OCI-LY3 (cell line): ENCODE results near the gene CEMIP2.

ENCODE experiments used
- H2AFZ ChIP-seq: fragments of 200-600, 300-600 bp; shearing (Covaris generic); 2 replicates; pipeline ENCODE4 v1.6.0; 2014; ENCODE audit warnings: antibody characterized with exemption, low read depth, low read length
- H3K27ac ChIP-seq: fragments of 200-600, 300-600 bp; sonication (generic); 2 replicates; pipeline ENCODE4 v1.5.1; 2014; ENCODE audit warnings: mild to moderate bottlenecking, low read length, moderate library complexity, mixed read lengths
- H3K27me3 ChIP-seq: fragments of 200-600, 300-600 bp; sonication (generic); 2 replicates; pipeline ENCODE4 v1.6.1; 2014; ENCODE audit warnings: low read depth, low read length, mixed read lengths
- H3K36me3 ChIP-seq: fragments of 200-600, 300-600 bp; sonication (generic); replicated peaks from 2 replicates; pipeline ENCODE3; 2014; ENCODE audit warnings: low read depth, low read length, mixed read lengths
- H3K4me1 ChIP-seq: fragments of 300-600, 200-600 bp; sonication (generic); 2 replicates; pipeline ENCODE4 v1.6.1; 2014; ENCODE audit warnings: low read length, mixed read lengths
- H3K4me2 ChIP-seq: fragments of 200-600, 300-600 bp; sonication (generic); 2 replicates; pipeline ENCODE4 v1.6.1; 2014; ENCODE audit warnings: low read length, mixed read lengths
- H3K4me3 ChIP-seq: fragments of 300-600, 200-600 bp; sonication (generic); 2 replicates; pipeline ENCODE4 v1.5.1; 2014; ENCODE audit warnings: antibody characterized with exemption, mild to moderate bottlenecking, low read length, moderate library complexity
- H3K79me2 ChIP-seq: fragments of 300-600, 200-600 bp; shearing (Covaris generic); 2 replicates; pipeline ENCODE4 v1.6.1; 2014; ENCODE audit warnings: mild to moderate bottlenecking, low read length, mixed read lengths
- H3K9ac ChIP-seq: fragments of 300-600, 200-600 bp; shearing (Covaris generic); 2 replicates; pipeline ENCODE4 v1.6.0; 2014; ENCODE audit warnings: mild to moderate bottlenecking, low read length, moderate library complexity
- H3K9me3 ChIP-seq: fragments of 200-600, 300-600 bp; shearing (Covaris generic); 2 replicates; pipeline ENCODE4 v1.6.1; 2014; ENCODE audit warnings: low read length, mixed read lengths; ENCODE audit not compliant: insufficient read depth
- H4K20me1 ChIP-seq: fragments of 200-600, 300-600 bp; sonication (generic); 2 replicates; pipeline ENCODE4 v1.6.1; 2016; ENCODE audit warnings: low read length, mixed read lengths; ENCODE audit not compliant: insufficient read depth
- CTCF ChIP-seq: fragments of 200-600, 300-600 bp; sonication (generic); IDR thresholded peaks from 2 replicates; pipeline ENCODE4 v1.5.1; 2014; ENCODE audit warnings: antibody characterized with exemption, low read length, low read depth
- EZH2phosphoT487 ChIP-seq: fragments of 200-600 bp; shearing (Covaris generic); IDR thresholded peaks from 2 replicates; pipeline ENCODE4 v1.6.1; 2018; ENCODE audit warnings: antibody characterized with exemption, mixed run types, low read depth

CEMIP2 gene, protein sequence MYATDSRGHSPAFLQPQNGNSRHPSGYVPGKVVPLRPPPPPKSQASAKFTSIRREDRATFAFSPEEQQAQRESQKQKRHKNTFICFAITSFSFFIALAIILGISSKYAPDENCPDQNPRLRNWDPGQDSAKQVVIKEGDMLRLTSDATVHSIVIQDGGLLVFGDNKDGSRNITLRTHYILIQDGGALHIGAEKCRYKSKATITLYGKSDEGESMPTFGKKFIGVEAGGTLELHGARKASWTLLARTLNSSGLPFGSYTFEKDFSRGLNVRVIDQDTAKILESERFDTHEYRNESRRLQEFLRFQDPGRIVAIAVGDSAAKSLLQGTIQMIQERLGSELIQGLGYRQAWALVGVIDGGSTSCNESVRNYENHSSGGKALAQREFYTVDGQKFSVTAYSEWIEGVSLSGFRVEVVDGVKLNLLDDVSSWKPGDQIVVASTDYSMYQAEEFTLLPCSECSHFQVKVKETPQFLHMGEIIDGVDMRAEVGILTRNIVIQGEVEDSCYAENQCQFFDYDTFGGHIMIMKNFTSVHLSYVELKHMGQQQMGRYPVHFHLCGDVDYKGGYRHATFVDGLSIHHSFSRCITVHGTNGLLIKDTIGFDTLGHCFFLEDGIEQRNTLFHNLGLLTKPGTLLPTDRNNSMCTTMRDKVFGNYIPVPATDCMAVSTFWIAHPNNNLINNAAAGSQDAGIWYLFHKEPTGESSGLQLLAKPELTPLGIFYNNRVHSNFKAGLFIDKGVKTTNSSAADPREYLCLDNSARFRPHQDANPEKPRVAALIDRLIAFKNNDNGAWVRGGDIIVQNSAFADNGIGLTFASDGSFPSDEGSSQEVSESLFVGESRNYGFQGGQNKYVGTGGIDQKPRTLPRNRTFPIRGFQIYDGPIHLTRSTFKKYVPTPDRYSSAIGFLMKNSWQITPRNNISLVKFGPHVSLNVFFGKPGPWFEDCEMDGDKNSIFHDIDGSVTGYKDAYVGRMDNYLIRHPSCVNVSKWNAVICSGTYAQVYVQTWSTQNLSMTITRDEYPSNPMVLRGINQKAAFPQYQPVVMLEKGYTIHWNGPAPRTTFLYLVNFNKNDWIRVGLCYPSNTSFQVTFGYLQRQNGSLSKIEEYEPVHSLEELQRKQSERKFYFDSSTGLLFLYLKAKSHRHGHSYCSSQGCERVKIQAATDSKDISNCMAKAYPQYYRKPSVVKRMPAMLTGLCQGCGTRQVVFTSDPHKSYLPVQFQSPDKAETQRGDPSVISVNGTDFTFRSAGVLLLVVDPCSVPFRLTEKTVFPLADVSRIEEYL (N-terminal part only)

DNA sequence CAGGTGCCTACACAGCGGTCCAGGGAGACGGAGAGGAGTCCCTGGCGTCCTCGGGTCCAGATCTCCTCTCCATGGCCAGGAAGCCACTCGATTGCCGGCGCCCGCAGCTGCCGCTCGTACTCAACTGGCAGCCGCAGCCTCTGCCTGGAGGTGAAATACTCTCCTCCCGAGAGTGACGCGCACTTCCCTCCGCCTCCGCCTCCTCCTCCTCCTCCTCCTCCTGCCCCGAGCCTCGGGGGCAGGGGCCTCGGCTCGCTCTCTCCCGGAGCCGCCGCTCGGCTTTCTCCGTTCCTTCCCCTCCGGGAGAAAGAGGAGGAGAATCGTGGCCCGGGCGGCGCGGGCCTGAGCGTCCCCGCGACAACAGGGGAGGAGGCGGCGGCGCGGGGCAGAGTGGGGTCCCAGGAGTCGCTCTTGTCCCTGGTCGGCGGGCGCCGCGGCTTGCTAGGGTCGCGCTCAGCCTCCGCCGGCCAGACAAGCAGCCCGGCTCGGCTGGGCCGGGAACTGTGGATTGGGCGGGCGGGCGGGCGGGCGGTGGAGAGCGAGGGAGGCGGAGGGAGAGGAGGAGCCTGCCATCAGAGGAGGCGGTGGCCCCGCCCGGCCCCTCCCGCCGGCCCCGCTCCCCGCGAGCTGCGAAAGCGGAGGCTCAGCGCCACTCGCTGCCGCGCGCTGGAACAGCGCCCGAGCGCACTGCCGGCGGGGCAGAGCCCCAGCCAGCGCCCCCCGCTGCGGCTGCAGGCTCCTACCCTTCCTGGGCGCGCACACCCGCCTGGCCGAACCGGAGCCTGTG lies at the start of gene CEMIP2:
CEMIP2 (minus strand) TSS at position 126 of the 787 bp plus-strand sequence. CDS start 18,140 bp downstream, outside the sequence.
- H3K27ac ChIP-seq = no peak within 1 kb of the TSS
- H3K9me3 ChIP-seq = no peaks in the 10 kb centered on the region
- peaks cover 17% of the 10 kb centered on the region for H3K4me1 ChIP-seq
- H3K27me3 ChIP-seq = peaks cover 38% of the 10 kb centered on the region
- H4K20me1 ChIP-seq = no peaks in the 10 kb centered on the region; the same call in 1 of the 2 replicates
- peak within 1 kb of the TSS; percentile 69 for H3K9ac ChIP-seq
- peak within 1 kb of the TSS; percentile 99 for H3K4me2 ChIP-seq
- no peaks in the 10 kb centered on the region for H3K36me3 ChIP-seq
- TF ChIP-seq EZH2phosphoT487 (no peak), CTCF (peak; percentile 48)
- peak within 1 kb of the TSS; percentile 92; the same call in 1 of the 2 replicates for H2AFZ ChIP-seq
- H3K79me2 ChIP-seq = no peaks in the 10 kb centered on the region
- peak within 1 kb of the TSS; percentile 93 for H3K4me3 ChIP-seq

DNA sequence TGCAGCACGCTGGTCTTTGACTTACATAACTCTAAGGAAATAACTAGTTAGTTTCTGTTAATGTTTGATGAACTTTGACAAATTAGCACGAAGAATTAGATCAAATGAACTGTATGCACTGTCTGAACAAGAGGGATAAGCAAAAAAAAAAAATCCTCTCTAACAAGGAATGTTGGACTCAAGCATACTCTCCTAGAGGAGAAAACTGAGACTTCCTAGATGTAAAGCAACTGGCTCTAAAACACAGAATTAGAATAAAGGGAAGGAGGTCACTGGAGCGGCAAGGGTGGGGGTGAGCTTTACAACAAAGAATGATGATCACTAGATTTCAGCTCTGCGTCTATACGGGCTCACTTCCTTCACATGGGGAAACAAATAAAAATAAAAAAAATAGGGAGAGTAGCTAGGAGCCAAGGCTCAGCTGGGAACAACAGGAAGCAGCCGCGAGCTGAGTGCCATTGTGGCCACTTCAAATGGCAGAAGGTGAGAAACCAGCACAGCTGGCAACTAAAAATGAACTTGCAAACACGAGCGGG lies 48.7 kb upstream of the CEMIP2 start:
- no peaks in the 10 kb centered on the region for H3K9me3 ChIP-seq
- no peak for TF ChIP-seq EZH2phosphoT487
- no peak for TF ChIP-seq CTCF
- H3K27ac ChIP-seq = no peak overlapping the region
- no peaks in the 10 kb centered on the region for H3K79me2 ChIP-seq
- peaks cover 15% of the 10 kb centered on the region; the same call in 1 of the 2 replicates for H3K27me3 ChIP-seq
- no peak overlapping the region for H3K4me3 ChIP-seq
- H3K4me2 ChIP-seq = no peak overlapping the region
- no peaks in the 10 kb centered on the region for H3K36me3 ChIP-seq
- H2AFZ ChIP-seq = no peak overlapping the region
- no peaks in the 10 kb centered on the region for H4K20me1 ChIP-seq
- no peaks in the 10 kb centered on the region for H3K4me1 ChIP-seq
- no peak overlapping the region for H3K9ac ChIP-seq

DNA sequence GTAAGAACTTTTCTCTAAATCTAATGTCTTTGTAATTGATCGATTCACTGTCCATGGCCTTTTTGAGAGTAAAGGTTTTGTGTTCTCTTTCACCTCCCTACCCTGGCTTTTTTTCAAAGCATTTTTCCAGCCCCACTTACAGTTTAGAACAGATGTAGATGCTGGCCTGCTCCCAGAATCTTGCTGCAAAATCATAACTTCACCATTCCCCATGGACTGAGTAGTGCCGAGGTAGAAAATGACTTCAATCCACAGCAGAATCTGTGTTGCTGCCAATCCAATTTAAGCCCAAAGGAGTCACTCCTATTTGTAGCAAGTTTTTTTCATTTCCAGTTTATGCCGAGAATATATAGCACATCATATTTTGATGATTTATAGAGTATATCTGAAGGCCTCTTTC lies 46.5 kb upstream of the CEMIP2 start:
- no peaks in the 10 kb centered on the region for H3K9me3 ChIP-seq
- H4K20me1 ChIP-seq = no peaks in the 10 kb centered on the region
- TF ChIP-seq EZH2phosphoT487 (no peak), CTCF (no peak)
- H3K36me3 ChIP-seq = no peaks in the 10 kb centered on the region
- H2AFZ ChIP-seq = no peak overlapping the region
- no peak overlapping the region for H3K4me3 ChIP-seq
- H3K27ac ChIP-seq = no peak overlapping the region
- H3K9ac ChIP-seq = no peak overlapping the region
- H3K27me3 ChIP-seq = peaks cover 15% of the 10 kb centered on the region; the same call in 1 of the 2 replicates
- H3K4me2 ChIP-seq = no peak overlapping the region
- H3K79me2 ChIP-seq = no peaks in the 10 kb centered on the region
- H3K4me1 ChIP-seq = no peaks in the 10 kb centered on the region
